ENCODE results near the gene PPP2R5E. TPM values are rescaled to one million over a fixed set of nuclear protein-coding genes. Genes with fewer than 3 reads are reported as not detected.
A peak's percentile ranks its signal among the peaks of the same experiment; 100 is the strongest.

PPP2R5E gene
- total RNA-seq, 3 donors from 2014 or later: 23.0 to 29.9 (median 23.6) TPM

- intact Hi-C loops (cut with DNase I; ENCODE audit: low total_unique reads): no loop called here
- TF ChIP-seq POLR2A (IDR thresholded peaks at IDR 0.05): no peak
- TF ChIP-seq CTCF (IDR thresholded peaks at IDR 0.05): no peak
- no peak for TF ChIP-seq POLR2AphosphoS5 (IDR thresholded peaks at IDR 0.05)
- H3K4me1 ChIP-seq: peaks cover 0 to 3% of the 10 kb centered on the region in 2 donors
- DNase-seq (ENCODE audit: low spot score in 2 of 2): no peak
- no peak overlapping the region for H3K27ac ChIP-seq
- no peaks in the 10 kb centered on the region for H3K27me3 ChIP-seq
- H3K4me3 ChIP-seq: no peak overlapping the region
- H3K9me3 ChIP-seq: no peaks in the 10 kb centered on the region
- H3K36me3 ChIP-seq: no peaks in the 10 kb centered on the region
These were observed 67.4 kb downstream of the PPP2R5E start for GRCh38 chr14:63475761-63476160.

- no peak for TF ChIP-seq POLR2A (IDR thresholded peaks at IDR 0.05)
- TF ChIP-seq POLR2AphosphoS5 (IDR thresholded peaks at IDR 0.05): no peak
- TF ChIP-seq CTCF (IDR thresholded peaks at IDR 0.05): no peak
- no peak overlapping the region for H3K4me3 ChIP-seq
- no peak for DNase-seq (ENCODE audit: low spot score in 2 of 2)
- no peak overlapping the region for H3K27ac ChIP-seq
- intact Hi-C loops (cut with DNase I; ENCODE audit: low total_unique reads): no loop called here
- H3K4me1 ChIP-seq: peaks cover 0 to 5% of the 10 kb centered on the region in 2 donors
- no peaks in the 10 kb centered on the region for H3K36me3 ChIP-seq
- H3K27me3 ChIP-seq: no peaks in the 10 kb centered on the region
- no peaks in the 10 kb centered on the region for H3K9me3 ChIP-seq
These were observed 68.3 kb downstream of the PPP2R5E start for GRCh38 chr14:63474844-63475243.

- no peak overlapping the region for H3K4me3 ChIP-seq
- no peak for DNase-seq (ENCODE audit: low spot score in 2 of 2)
- no peaks in the 10 kb centered on the region for H3K36me3 ChIP-seq
- no peaks in the 10 kb centered on the region for H3K9me3 ChIP-seq
- H3K4me1 ChIP-seq: peaks cover 0 to 5% of the 10 kb centered on the region in 2 donors
- intact Hi-C loops (cut with DNase I; ENCODE audit: low total_unique reads): no loop called here
- H3K27ac ChIP-seq: no peak overlapping the region
- TF ChIP-seq POLR2AphosphoS5 (IDR thresholded peaks at IDR 0.05) (no peak), POLR2A (IDR thresholded peaks at IDR 0.05) (no peak), CTCF (IDR thresholded peaks at IDR 0.05) (no peak)
- H3K27me3 ChIP-seq: no peaks in the 10 kb centered on the region
These were observed 69.1 kb downstream of the PPP2R5E start for GRCh38 chr14:63474111-63474510.

GRCh38 chr14:63472986-63473788 lies 70.0 kb downstream of the PPP2R5E start:
- intact Hi-C loops (cut with DNase I; ENCODE audit: low total_unique reads): no loop called here
- Histone ChIP-seq H3K27me3 (no peaks in the 10 kb centered on the region), H3K4me1 (peaks cover 0 to 5% of the 10 kb centered on the region in 2 donors), H3K27ac (no peak overlapping the region), H3K4me3 (no peak overlapping the region), H3K36me3 (no peaks in the 10 kb centered on the region), H3K9me3 (no peaks in the 10 kb centered on the region)
- no peak for DNase-seq (ENCODE audit: low spot score in 2 of 2)
- TF ChIP-seq POLR2AphosphoS5 (IDR thresholded peaks at IDR 0.05): no peak
- no peak for TF ChIP-seq CTCF (IDR thresholded peaks at IDR 0.05)
- TF ChIP-seq POLR2A (IDR thresholded peaks at IDR 0.05): no peak

GRCh38 chr14:63470962-63471793 lies 72.0 kb downstream of the PPP2R5E start:
- Histone ChIP-seq H3K27me3 (no peaks in the 10 kb centered on the region), H3K36me3 (no peaks in the 10 kb centered on the region), H3K4me1 (peaks cover 0 to 5% of the 10 kb centered on the region in 2 donors), H3K9me3 (no peaks in the 10 kb centered on the region), H3K4me3 (no peak overlapping the region), H3K27ac (peak overlapping the region in 1 of 2 donors; percentile 39)
- TF ChIP-seq POLR2A (IDR thresholded peaks at IDR 0.05): no peak
- no peak for TF ChIP-seq POLR2AphosphoS5 (IDR thresholded peaks at IDR 0.05)
- no peak for TF ChIP-seq CTCF (IDR thresholded peaks at IDR 0.05)
- DNase-seq (ENCODE audit: low spot score in 2 of 2): no peak
- intact Hi-C loops (cut with DNase I; ENCODE audit: low total_unique reads): loop anchor here (1.0 kb wide), 1 partner anchor 26 kb away; no protein-coding TSS in a partner anchor

Data from breast epithelium (tissue), 4 donors.